HCT116 (cell line): Measurements from ENCODE around the gene CHERP. TPM values are rescaled to one million over a fixed set of nuclear protein-coding genes. Genes with fewer than 3 reads are reported as not detected.

Experiments used
- ATAC-seq: fragments of 200-7000 bp; cut with Tn5 transposase; 2 replicates; pipeline ENCODE4 v1.9.1; 2020; ENCODE audit warnings: mild to moderate bottlenecking, moderate library complexity
- BruUV-seq: library from RNA; stranded (reverse); fragments of 400-500 nt; replicated peaks from 2 replicates; lab custom pipeline; 2021; lab: Mats Ljungman, UMichigan
- CTCF ChIA-PET: fragments of 300-600 bp; sonication (Branson Sonifier 250); formaldehyde crosslinking; loops from one replicate; lab custom pipeline; 2021; ENCODE audit warnings: antibody characterized with exemption; lab: Charles Lee
- POLR2A ChIA-PET: fragments of 300-600, 350-600 bp; sonication (Branson Sonifier 250); formaldehyde crosslinking; loops from one replicate; lab custom pipeline; 2021; ENCODE audit warnings: antibody characterized with exemption; lab: Charles Lee
- RAD21 ChIA-PET, 2 experiments: fragments of 300-600 bp; sonication (Branson Sonifier 250); formaldehyde crosslinking; loops; one replicate each; lab custom pipeline; 2023; ENCODE audit warnings: low total read pairs in 2 of 2; ENCODE audit not compliant: uncharacterized antibody in 2 of 2, unreplicated experiment in 2 of 2, low non-redundant PET in 1 of 2; lab: Charles Lee
- DNase-seq: peaks from one replicate; pipeline ENCODE4 v3.0.0-alpha.2; 2010; ENCODE audit warnings: low read depth, low spot score
- H2AFZ ChIP-seq: fragments of 200-600 bp; shearing (Covaris generic), sonication (generic); 2 replicates; pipeline ENCODE4 v1.6.1; 2017; ENCODE audit warnings: low read depth, mixed run types, mixed read lengths, antibody characterized with exemption, low read length; ENCODE audit not compliant: poor library complexity, severe bottlenecking
- H3K27ac ChIP-seq: 2 replicates; pipeline ENCODE4 v1.5.1; 2012; ENCODE audit warnings: low read depth, low read length
- H3K27me3 ChIP-seq: fragments of 200-600 bp; sonication (generic); 2 replicates; pipeline ENCODE4 v1.6.1; 2016; ENCODE audit warnings: mixed run types, low read length, mixed read lengths; ENCODE audit not compliant: insufficient read depth
- H3K36me3 ChIP-seq, 2 experiments: fragments of 200-500 bp in 1 of 2; fragments of 200-600 bp in 1 of 2; sonication (Bioruptor generic) in 1 of 2; sonication (generic) in 1 of 2; 2 replicates each; pipeline versions ENCODE4 v1.5.1 to v1.6.1; 2014 to 2016; ENCODE audit warnings: low read length in 2 of 2, inconsistent platforms in 1 of 2, mixed read lengths in 1 of 2, mixed run types in 1 of 2; ENCODE audit not compliant: insufficient read depth in 2 of 2, control insufficient read depth in 1 of 2
- H3K4me1 ChIP-seq, 2 experiments: fragments of 200-600 bp in 1 of 2; sonication (generic) in 1 of 2; 2 replicates each; pipeline versions ENCODE4 v1.5.1 to v1.6.1; 2012 to 2017; ENCODE audit warnings: low read length in 2 of 2, inconsistent platforms in 1 of 2, mild to moderate bottlenecking in 1 of 2, mixed read lengths in 1 of 2, mixed run types in 1 of 2, moderate library complexity in 1 of 2; ENCODE audit not compliant: insufficient read depth in 2 of 2, control insufficient read depth in 1 of 2
- H3K4me2 ChIP-seq: fragments of 200-600 bp; sonication (generic); 2 replicates; pipeline ENCODE4 v1.6.1; 2017; ENCODE audit warnings: mixed run types, low read length, mixed read lengths
- H3K4me3 ChIP-seq, 2 experiments: fragments of 200-600 bp in 1 of 2; sonication (generic) in 1 of 2; replicated peaks in 1 of 2; 2 replicates each; pipeline ENCODE4 v1.5.1; 2011 to 2016; ENCODE audit warnings: low read length in 2 of 2, control low read depth in 1 of 2, low read depth in 1 of 2, mild to moderate bottlenecking in 1 of 2, mixed read lengths in 1 of 2, mixed run types in 1 of 2
- H3K79me2 ChIP-seq: fragments of 200-600 bp; sonication (generic); 2 replicates; pipeline ENCODE4 v1.6.1; 2017; ENCODE audit warnings: mild to moderate bottlenecking, mixed run types, low read length, moderate library complexity, mixed read lengths; ENCODE audit not compliant: insufficient read depth
- H3K9ac ChIP-seq: fragments of 200-600 bp; sonication (generic); 2 replicates; pipeline ENCODE4 v1.6.1; 2016; ENCODE audit warnings: low read length, mixed read lengths
- H3K9me2 ChIP-seq: fragments of 200-600 bp; sonication (generic), shearing (Covaris generic); 2 replicates; pipeline ENCODE4 v1.6.1; 2017; ENCODE audit warnings: mixed run types, mild to moderate bottlenecking, moderate library complexity; ENCODE audit not compliant: insufficient read depth
- H3K9me3 ChIP-seq, 2 experiments: fragments of 200-500 bp in 1 of 2; fragments of 200-600 bp in 1 of 2; sonication (Bioruptor generic) in 1 of 2; sonication (generic) in 1 of 2; 2 replicates each; pipeline ENCODE4 v1.6.1; 2014 to 2017; ENCODE audit warnings: low read length in 2 of 2, mixed read lengths in 2 of 2, inconsistent platforms in 1 of 2, low read depth in 1 of 2, mild to moderate bottlenecking in 1 of 2, mixed run types in 1 of 2, moderate library complexity in 1 of 2; ENCODE audit not compliant: control insufficient read depth in 1 of 2, insufficient read depth in 1 of 2
- H4K20me1 ChIP-seq: fragments of 200-600 bp; sonication (generic), shearing (Covaris generic); 2 replicates; pipeline ENCODE4 v1.6.1; 2017; ENCODE audit warnings: mixed run types, mild to moderate bottlenecking, moderate library complexity; ENCODE audit not compliant: insufficient read depth
- CBX3 ChIP-seq: IDR thresholded peaks from 2 replicates; pipeline ENCODE4 v1.6.1; 2012; ENCODE audit warnings: low read depth
- CEBPB ChIP-seq: IDR thresholded peaks from 2 replicates; pipeline ENCODE4 v1.6.1; 2012; ENCODE audit warnings: low read depth
- CTCF ChIP-seq, 3 experiments: fragments of 200-600 bp in 1 of 3; sonication (generic) in 1 of 3; IDR thresholded peaks in 2 of 3; conservative IDR thresholded peaks in 1 of 3; 2 replicates each; pipeline ENCODE4 v1.5.1; 2012 to 2017; ENCODE audit warnings: low read depth in 2 of 3, low read length in 2 of 3, antibody characterized with exemption in 1 of 3, borderline replicate concordance in 1 of 3, control low read depth in 1 of 3, mild to moderate bottlenecking in 1 of 3, mixed read lengths in 1 of 3, mixed run types in 1 of 3, moderate library complexity in 1 of 3; ENCODE audit not compliant: insufficient read depth in 1 of 3
- EZH2phosphoT487 ChIP-seq: fragments of 200-600 bp; IDR thresholded peaks from 2 replicates; pipeline ENCODE4 v1.6.1; 2018; ENCODE audit warnings: antibody characterized with exemption, borderline replicate concordance
- FOSL1 ChIP-seq: IDR thresholded peaks from 2 replicates; pipeline ENCODE4 v1.6.1; 2012; ENCODE audit warnings: low read depth
- MAX ChIP-seq: IDR thresholded peaks from 2 replicates; pipeline ENCODE4 v1.6.1; 2012
- POLR2AphosphoS5 ChIP-seq: IDR thresholded peaks from 2 replicates; pipeline ENCODE4 v1.6.1; 2011; ENCODE audit warnings: mild to moderate bottlenecking, low read depth, low read length, moderate library complexity
- REST ChIP-seq: IDR thresholded peaks from 2 replicates; pipeline ENCODE4 v1.6.1; 2012; ENCODE audit warnings: low read depth
- SIN3A ChIP-seq: IDR thresholded peaks from 2 replicates; pipeline ENCODE4 v1.6.1; 2012; ENCODE audit warnings: low read depth
- SRF ChIP-seq: IDR thresholded peaks from 2 replicates; pipeline ENCODE4 v1.6.1; 2012; ENCODE audit warnings: low read depth
- TCF7L2 ChIP-seq: IDR thresholded peaks from 2 replicates; pipeline ENCODE4 v1.7.0; 2011; ENCODE audit warnings: borderline replicate concordance, inconsistent platforms; ENCODE audit not compliant: insufficient read depth, insufficient read length; ENCODE audit errors: extremely low read depth
- ZFX ChIP-seq: fragments of 450-650 bp; IDR thresholded peaks from 2 replicates; pipeline ENCODE4 v1.6.1; 2017
- ZNF274 ChIP-seq: fragments of 200-500 bp; sonication (Bioruptor generic); IDR thresholded peaks from 2 replicates; pipeline ENCODE4 v1.6.1; 2014; ENCODE audit warnings: mild to moderate bottlenecking, low read depth, low read length, inconsistent platforms
- intact Hi-C: fragments of 100-400 bp; cut with micrococcal nuclease; formaldehyde crosslinking; loops from 2 replicates; pipeline ENCODE4 v1.10.0; 2022
- total RNA-seq: library from RNA; stranded (reverse); gene quantifications from one replicate; pipeline ENCODE4 v1.2.1, GENCODE V29; 2021; ENCODE audit not compliant: unreplicated experiment

Gene CHERP
- total RNA-seq, 1 experiment from 2014 or later: 65.8 TPM

GRCh38 chr19:16470911-16471811 is 71.1 kb downstream of the CHERP start:
- no peaks in the 10 kb centered on the region for H3K27me3 ChIP-seq
- H3K4me1 ChIP-seq: peaks cover 6 to 16% of the 10 kb centered on the region in 2 experiments; a peak in 3 of 4 replicates
- ChIA-PET CTCF (no interaction called here), RAD21 (no interaction called here), POLR2A (no interaction called here)
- H3K9ac ChIP-seq: peak overlapping the region; percentile 78
- H2AFZ ChIP-seq: no peak overlapping the region
- H3K36me3 ChIP-seq: no peaks in the 10 kb centered on the region
- ATAC-seq (peak; percentile 24), DNase-seq (no peak)
- peak; percentile 29; the same call in 1 of the 2 replicates for TF ChIP-seq MAX
- no peak for TF ChIP-seq SRF
- peak; percentile 87; the same call in 1 of the 2 replicates for TF ChIP-seq ZFX
- TF ChIP-seq CBX3: no peak
- intact Hi-C loops: no loop called here
- H3K79me2 ChIP-seq: peaks cover 53% of the 10 kb centered on the region
- H3K4me2 ChIP-seq: peak overlapping the region; percentile 99
- peak overlapping the region; percentile 65 for H3K27ac ChIP-seq
- no peaks in the 10 kb centered on the region for H3K9me2 ChIP-seq
- BruUV-seq: TSS peak; percentile 66
- H4K20me1 ChIP-seq: no peaks in the 10 kb centered on the region
- H3K4me3 ChIP-seq: peak overlapping the region; percentile 57 to 93
- H3K9me3 ChIP-seq: no peaks in the 10 kb centered on the region; a peak in 1 of 4 replicates

- no peaks in the 10 kb centered on the region for H3K27me3 ChIP-seq
- ATAC-seq (no peak), DNase-seq (no peak)
- no TSS peak for BruUV-seq
- no peaks in the 10 kb centered on the region for H3K36me3 ChIP-seq
- intact Hi-C loops: no loop called here
- CTCF ChIA-PET: no interaction called here
- H3K79me2 ChIP-seq: peaks cover 59% of the 10 kb centered on the region
- H4K20me1 ChIP-seq: no peaks in the 10 kb centered on the region
- no peak overlapping the region for H2AFZ ChIP-seq
- H3K9ac ChIP-seq: peak overlapping the region; percentile 78
- RAD21 ChIA-PET: no interaction called here
- peak overlapping the region; percentile 57 to 93 for H3K4me3 ChIP-seq
- peak overlapping the region; percentile 99 for H3K4me2 ChIP-seq
- H3K4me1 ChIP-seq: peaks cover 6 to 16% of the 10 kb centered on the region in 2 experiments; a peak in 3 of 4 replicates
- H3K9me2 ChIP-seq: no peaks in the 10 kb centered on the region
- no peak overlapping the region for H3K27ac ChIP-seq
- POLR2A ChIA-PET: no interaction called here
- H3K9me3 ChIP-seq: no peaks in the 10 kb centered on the region; a peak in 1 of 4 replicates
- no peak for TF ChIP-seq ZNF274
- no peak for TF ChIP-seq FOSL1
- TF ChIP-seq EZH2phosphoT487: no peak
- no peak for TF ChIP-seq CTCF (IDR thresholded peaks at IDR 0.05 in 2 of 3, conservative IDR thresholded peaks at IDR 0.05 in 1 of 3; ENCODE audit: borderline replicate concordance in 1 of 3, insufficient read depth in 1 of 3, low read depth in 2 of 3, low read length in 2 of 3)
- TF ChIP-seq CBX3: no peak
- TF ChIP-seq POLR2AphosphoS5: no peak
- no peak for TF ChIP-seq SRF
- TF ChIP-seq REST: no peak
- no peak for TF ChIP-seq SIN3A
- no peak for TF ChIP-seq CEBPB
- TF ChIP-seq TCF7L2: no peak
These were observed 71.7 kb downstream of the CHERP start for GRCh38 chr19:16470541-16470910.
